Liver (tissue), 3 donors: ENCODE results near the gene DEAF1.

ENCODE experiments used
- EGR1 ChIP-seq, 2 donors: IDR thresholded peaks; 2 replicates each; pipeline ENCODE4 v1.6.1; 2016 to 2018; ENCODE audit warnings: antibody characterized with exemption in 2 of 2, low read depth in 2 of 2
- GABPA ChIP-seq, 2 donors: IDR thresholded peaks in 1 of 2; conservative IDR thresholded peaks in 1 of 2; 2 replicates each; pipeline ENCODE4 v1.6.1; 2016; ENCODE audit warnings: antibody characterized with exemption in 2 of 2, mild to moderate bottlenecking in 1 of 2, moderate library complexity in 1 of 2
- JUND ChIP-seq, 2 donors: IDR thresholded peaks; 2 replicates each; pipeline ENCODE4 v1.6.1; 2016; ENCODE audit warnings: antibody characterized with exemption in 2 of 2
- RAD21 ChIP-seq, 2 donors: IDR thresholded peaks; 2 replicates each; pipeline ENCODE4 v1.6.1; 2016; ENCODE audit warnings: antibody characterized with exemption in 2 of 2, mild to moderate bottlenecking in 2 of 2
- YY1 ChIP-seq: IDR thresholded peaks from 2 replicates; pipeline ENCODE4 v1.6.1; 2016; ENCODE audit warnings: antibody characterized with exemption, mild to moderate bottlenecking
- TF ChIP-seq, protein P1 (sequence below): IDR thresholded peaks from 2 replicates; pipeline ENCODE4 v1.6.1; 2016; ENCODE audit warnings: antibody characterized with exemption
- TF ChIP-seq, protein P2 (sequence below): fragments of 150-350 bp; IDR thresholded peaks from 2 replicates; pipeline ENCODE4 v1.5.1; 2017; ENCODE audit warnings: improper control_type of control experiment, low read depth, low read length; ENCODE audit not compliant: missing input control
- TF ChIP-seq, protein P3 (sequence below): IDR thresholded peaks from 2 replicates; pipeline ENCODE4 v1.6.1; 2016; ENCODE audit warnings: antibody characterized with exemption
- donor health status: healthy.
- donor health status: healthy.

DNA sequence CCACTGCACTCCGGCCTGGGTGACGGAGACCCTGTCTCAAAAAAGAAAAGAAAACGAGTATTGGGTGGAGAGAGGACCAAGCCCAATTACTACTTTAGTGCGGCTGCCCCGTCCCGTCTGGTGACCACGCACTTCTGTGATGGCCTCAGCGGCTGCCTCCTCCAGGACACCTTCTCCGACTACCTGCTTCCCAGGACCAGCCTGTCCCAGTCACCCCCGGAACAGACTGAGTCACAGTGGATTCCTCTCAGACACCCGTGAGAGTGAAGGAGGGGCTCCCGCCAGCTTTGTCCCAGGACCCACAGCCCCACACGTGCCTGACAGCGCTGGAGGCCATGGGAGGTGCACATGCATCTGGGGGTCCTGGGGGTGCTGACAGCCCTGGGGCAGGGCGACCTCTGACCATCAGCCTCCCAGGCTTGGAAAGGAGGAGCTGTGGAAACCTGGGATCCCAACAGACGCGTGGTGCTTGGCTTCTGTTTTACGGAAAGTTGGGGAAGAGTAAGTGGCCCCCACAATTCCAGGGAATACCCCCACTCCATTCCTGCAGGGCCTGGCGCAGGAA, 53.1 kb downstream of the DEAF1 start:
- TF ChIP-seq YY1, result no peak
- TF ChIP-seq, protein P1, sequence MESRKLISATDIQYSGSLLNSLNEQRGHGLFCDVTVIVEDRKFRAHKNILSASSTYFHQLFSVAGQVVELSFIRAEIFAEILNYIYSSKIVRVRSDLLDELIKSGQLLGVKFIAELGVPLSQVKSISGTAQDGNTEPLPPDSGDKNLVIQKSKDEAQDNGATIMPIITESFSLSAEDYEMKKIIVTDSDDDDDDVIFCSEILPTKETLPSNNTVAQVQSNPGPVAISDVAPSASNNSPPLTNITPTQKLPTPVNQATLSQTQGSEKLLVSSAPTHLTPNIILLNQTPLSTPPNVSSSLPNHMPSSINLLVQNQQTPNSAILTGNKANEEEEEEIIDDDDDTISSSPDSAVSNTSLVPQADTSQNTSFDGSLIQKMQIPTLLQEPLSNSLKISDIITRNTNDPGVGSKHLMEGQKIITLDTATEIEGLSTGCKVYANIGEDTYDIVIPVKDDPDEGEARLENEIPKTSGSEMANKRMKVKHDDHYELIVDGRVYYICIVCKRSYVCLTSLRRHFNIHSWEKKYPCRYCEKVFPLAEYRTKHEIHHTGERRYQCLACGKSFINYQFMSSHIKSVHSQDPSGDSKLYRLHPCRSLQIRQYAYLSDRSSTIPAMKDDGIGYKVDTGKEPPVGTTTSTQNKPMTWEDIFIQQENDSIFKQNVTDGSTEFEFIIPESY, result no peak
- TF ChIP-seq, protein P2, sequence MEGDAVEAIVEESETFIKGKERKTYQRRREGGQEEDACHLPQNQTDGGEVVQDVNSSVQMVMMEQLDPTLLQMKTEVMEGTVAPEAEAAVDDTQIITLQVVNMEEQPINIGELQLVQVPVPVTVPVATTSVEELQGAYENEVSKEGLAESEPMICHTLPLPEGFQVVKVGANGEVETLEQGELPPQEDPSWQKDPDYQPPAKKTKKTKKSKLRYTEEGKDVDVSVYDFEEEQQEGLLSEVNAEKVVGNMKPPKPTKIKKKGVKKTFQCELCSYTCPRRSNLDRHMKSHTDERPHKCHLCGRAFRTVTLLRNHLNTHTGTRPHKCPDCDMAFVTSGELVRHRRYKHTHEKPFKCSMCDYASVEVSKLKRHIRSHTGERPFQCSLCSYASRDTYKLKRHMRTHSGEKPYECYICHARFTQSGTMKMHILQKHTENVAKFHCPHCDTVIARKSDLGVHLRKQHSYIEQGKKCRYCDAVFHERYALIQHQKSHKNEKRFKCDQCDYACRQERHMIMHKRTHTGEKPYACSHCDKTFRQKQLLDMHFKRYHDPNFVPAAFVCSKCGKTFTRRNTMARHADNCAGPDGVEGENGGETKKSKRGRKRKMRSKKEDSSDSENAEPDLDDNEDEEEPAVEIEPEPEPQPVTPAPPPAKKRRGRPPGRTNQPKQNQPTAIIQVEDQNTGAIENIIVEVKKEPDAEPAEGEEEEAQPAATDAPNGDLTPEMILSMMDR, result no peak
- TF ChIP-seq JUND (IDR thresholded peaks at IDR 0.05), result no peak
- no peak for TF ChIP-seq GABPA (IDR thresholded peaks at IDR 0.05 in 1 of 2, conservative IDR thresholded peaks at IDR 0.05 in 1 of 2)
- TF ChIP-seq, protein P3, sequence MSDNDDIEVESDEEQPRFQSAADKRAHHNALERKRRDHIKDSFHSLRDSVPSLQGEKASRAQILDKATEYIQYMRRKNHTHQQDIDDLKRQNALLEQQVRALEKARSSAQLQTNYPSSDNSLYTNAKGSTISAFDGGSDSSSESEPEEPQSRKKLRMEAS, result no peak
- no peak for TF ChIP-seq EGR1 (IDR thresholded peaks at IDR 0.05; ENCODE audit: low read depth in 2 of 2)
- TF ChIP-seq RAD21 (IDR thresholded peaks at IDR 0.05), result no peak
